Vagina (tissue), 2 donors: Measurements from ENCODE around the gene LAMA2.

Source experiments
- CTCF ChIP-seq, 3 experiments: fragments of 450-650 bp in 2 of 3; fragments of 200-600 bp in 1 of 3; sonication (generic) in 1 of 3; IDR thresholded peaks; one replicate each; pipeline ENCODE4 v1.5.1; 2017 to 2019; ENCODE audit warnings: antibody characterized with exemption in 3 of 3, mild to moderate bottlenecking in 2 of 3, moderate library complexity in 2 of 3
- POLR2A ChIP-seq, 2 donors: fragments of 450-650 bp; IDR thresholded peaks; one replicate each; pipeline ENCODE4 v1.6.1; 2017; ENCODE audit warnings: antibody characterized with exemption in 2 of 2, mild to moderate bottlenecking in 2 of 2, moderate library complexity in 2 of 2

GRCh38 chr6:129411092-129411491 lies 528.2 kb downstream of the LAMA2 start:
- TF ChIP-seq CTCF (IDR thresholded peaks at IDR 0.05) (no peak), POLR2A (IDR thresholded peaks at IDR 0.05) (no peak)
